H9 (cell line): ENCODE data around the gene ZFYVE27. TPM values are rescaled to one million over a fixed set of nuclear protein-coding genes. Genes with fewer than 3 reads are reported as not detected.

Experiments
- DNase-seq: peaks from one replicate; pipeline ENCODE4 v3.0.0-alpha.2; 2017
- H2AFZ ChIP-seq: one replicate; pipeline ENCODE4 v1.6.1; 2013; ENCODE audit warnings: mild to moderate bottlenecking, low read length, control low read depth, moderate library complexity
- H2AK5ac ChIP-seq: 2 replicates; pipeline ENCODE4 v1.6.1; 2013; ENCODE audit warnings: low read length, control low read depth, mixed read lengths; ENCODE audit not compliant: insufficient read length
- H2BK120ac ChIP-seq: one replicate; pipeline ENCODE4 v1.6.1; 2013; ENCODE audit warnings: low read depth, mild to moderate bottlenecking, low read length, control low read depth, inconsistent platforms; ENCODE audit not compliant: poor library complexity, severe bottlenecking
- H2BK12ac ChIP-seq: 2 replicates; pipeline ENCODE4 v1.6.1; 2013; ENCODE audit warnings: low read length, control low read depth, mixed read lengths, low read depth; ENCODE audit not compliant: insufficient read length
- H2BK15ac ChIP-seq: 2 replicates; pipeline ENCODE4 v1.6.1; 2013; ENCODE audit warnings: low read depth, low read length, control low read depth
- H2BK20ac ChIP-seq: one replicate; pipeline ENCODE4 v1.6.1; 2013; ENCODE audit warnings: low read depth, mild to moderate bottlenecking, low read length, control low read depth, inconsistent platforms; ENCODE audit not compliant: poor library complexity, severe bottlenecking
- H2BK5ac ChIP-seq: 2 replicates; pipeline ENCODE4 v1.6.1; 2013; ENCODE audit warnings: low read length, control low read depth, mixed read lengths; ENCODE audit not compliant: insufficient read length
- H3K14ac ChIP-seq: 2 replicates; pipeline ENCODE4 v1.6.1; 2013; ENCODE audit warnings: low read length, control low read depth; ENCODE audit not compliant: insufficient read depth
- H3K18ac ChIP-seq: 2 replicates; pipeline ENCODE4 v1.6.1; 2013; ENCODE audit warnings: low read depth, mild to moderate bottlenecking, mixed read lengths, low read length, control low read depth; ENCODE audit not compliant: insufficient read length
- H3K23ac ChIP-seq: 2 replicates; pipeline ENCODE4 v1.6.1; 2013; ENCODE audit warnings: low read length, control low read depth, mixed read lengths, low read depth; ENCODE audit not compliant: insufficient read length
- H3K23me2 ChIP-seq: 2 replicates; pipeline ENCODE4 v1.6.1; 2013; ENCODE audit warnings: low read depth, mild to moderate bottlenecking, mixed read lengths, low read length, control low read depth; ENCODE audit not compliant: insufficient read length, poor library complexity, severe bottlenecking
- H3K27ac ChIP-seq: 2 replicates; pipeline ENCODE4 v1.5.1; 2013; ENCODE audit warnings: low read length, control low read depth, mixed read lengths, low read depth; ENCODE audit not compliant: insufficient read length
- H3K27me3 ChIP-seq: 2 replicates; pipeline ENCODE4 v1.6.1; 2013; ENCODE audit warnings: low read length, control low read depth, inconsistent platforms; ENCODE audit not compliant: insufficient read depth
- H3K4ac ChIP-seq: 2 replicates; pipeline ENCODE4 v1.6.1; 2013; ENCODE audit warnings: low read depth, mild to moderate bottlenecking, control low read depth, inconsistent platforms, low read length, moderate library complexity
- H3K4me1 ChIP-seq: 2 replicates; pipeline ENCODE4 v1.6.1; 2013; ENCODE audit warnings: low read length, control low read depth, inconsistent platforms; ENCODE audit not compliant: insufficient read depth
- H3K4me2 ChIP-seq: 2 replicates; pipeline ENCODE4 v1.6.1; 2013; ENCODE audit warnings: low read length, control low read depth, mixed read lengths; ENCODE audit not compliant: insufficient read length, insufficient read depth
- H3K56ac ChIP-seq: 2 replicates; pipeline ENCODE4 v1.6.1; 2013; ENCODE audit warnings: low read depth, mild to moderate bottlenecking, mixed read lengths, low read length, control low read depth; ENCODE audit not compliant: insufficient read length
- H3K79me1 ChIP-seq: 2 replicates; pipeline ENCODE4 v1.6.1; 2013; ENCODE audit warnings: low read depth, mild to moderate bottlenecking, moderate library complexity, low read length, control low read depth, inconsistent platforms; ENCODE audit not compliant: insufficient read depth, poor library complexity, severe bottlenecking
- H3K79me2 ChIP-seq: 2 replicates; pipeline ENCODE4 v1.6.1; 2013; ENCODE audit warnings: low read length, control low read depth, inconsistent platforms; ENCODE audit not compliant: insufficient read depth
- H3K9ac ChIP-seq: 2 replicates; pipeline ENCODE4 v1.6.1; 2013; ENCODE audit warnings: low read length, control low read depth, mixed read lengths; ENCODE audit not compliant: insufficient read length; ENCODE audit errors: extremely low read depth
- H3K9me3 ChIP-seq: one replicate; pipeline ENCODE4 v1.6.1; 2013; ENCODE audit warnings: low read depth, low read length, inconsistent platforms; ENCODE audit not compliant: control insufficient read depth
- H3T11ph ChIP-seq: one replicate; pipeline ENCODE4 v1.6.1; 2013; ENCODE audit warnings: mild to moderate bottlenecking, low read length, control low read depth, inconsistent platforms
- H4K20me1 ChIP-seq: one replicate; pipeline ENCODE4 v1.6.1; 2013; ENCODE audit not compliant: control insufficient read depth, insufficient read length, insufficient read depth
- H4K5ac ChIP-seq: 2 replicates; pipeline ENCODE4 v1.6.1; 2013; ENCODE audit warnings: low read depth, mild to moderate bottlenecking, mixed read lengths, low read length, control low read depth; ENCODE audit not compliant: insufficient read length
- H4K8ac ChIP-seq: replicated peaks from 2 replicates; pipeline ENCODE4 v1.6.1; 2013; ENCODE audit warnings: low read length, control low read depth, mixed read lengths, low read depth; ENCODE audit not compliant: insufficient read length
- H4K91ac ChIP-seq: 2 replicates; pipeline ENCODE4 v1.6.1; 2013; ENCODE audit warnings: low read depth, mild to moderate bottlenecking, moderate library complexity, mixed read lengths, low read length, control low read depth; ENCODE audit not compliant: insufficient read length
- H3K27ac Mint-ChIP-seq, 3 experiments: 2 replicates in 2 of 3; 3 replicates in 1 of 3; pipeline ENCODE4 v1.8.0; 2020 to 2021; ENCODE audit warnings: mixed read lengths in 3 of 3, mild to moderate bottlenecking in 1 of 3, moderate library complexity in 1 of 3
- H3K27me3 Mint-ChIP-seq: 2 replicates; pipeline ENCODE4 v1.8.0; 2021; ENCODE audit warnings: low read depth, mild to moderate bottlenecking, moderate library complexity, mixed read lengths
- H3K36me3 Mint-ChIP-seq, 3 experiments: 2 replicates in 2 of 3; 3 replicates in 1 of 3; pipeline ENCODE4 v1.8.0; 2020 to 2021; ENCODE audit warnings: low read depth in 3 of 3, mixed read lengths in 3 of 3; ENCODE audit not compliant: insufficient read depth in 1 of 3
- H3K4me1 Mint-ChIP-seq, 2 experiments: 2 replicates each; pipeline ENCODE4 v1.8.0; 2020; ENCODE audit warnings: mixed read lengths in 2 of 2
- H3K4me3 Mint-ChIP-seq, 2 experiments: 2 replicates in 1 of 2; 3 replicates in 1 of 2; pipeline ENCODE4 v1.8.0; 2020 to 2021; ENCODE audit warnings: mild to moderate bottlenecking in 2 of 2, mixed read lengths in 2 of 2, moderate library complexity in 1 of 2
- H3K9me3 Mint-ChIP-seq, 2 experiments: 2 replicates in 1 of 2; 3 replicates in 1 of 2; pipeline ENCODE4 v1.8.0; 2020; ENCODE audit warnings: mild to moderate bottlenecking in 2 of 2, mixed read lengths in 2 of 2, moderate library complexity in 1 of 2
- WGBS: extraction: QIAGEN DNeasy Blood & Tissue Kit; methylation state at CpG from one replicate; pipeline ENCODE4 v1.1.7; 2013; ENCODE audit warnings: missing lambda C conversion rate, low lambda C conversion rate, mixed read lengths; ENCODE audit not compliant: insufficient read length; ENCODE audit errors: extremely low coverage; 5-methylcytosine and 5-hydroxymethylcytosine counted together
- total RNA-seq: library from RNA; stranded (reverse); gene quantifications from 2 replicates; pipeline ENCODE4 v1.2.1, GENCODE V29; 2021
- TF ChIP-seq, protein P1 (sequence below): fragments of 200-600 bp; sonication (generic); conservative IDR thresholded peaks from 3 replicates; pipeline ENCODE4 v1.8.0; 2021; ENCODE audit warnings: antibody characterized with exemption, mild to moderate bottlenecking

ZFYVE27 gene
- total RNA-seq, 1 experiment from 2014 or later: 33.2 TPM

DNA sequence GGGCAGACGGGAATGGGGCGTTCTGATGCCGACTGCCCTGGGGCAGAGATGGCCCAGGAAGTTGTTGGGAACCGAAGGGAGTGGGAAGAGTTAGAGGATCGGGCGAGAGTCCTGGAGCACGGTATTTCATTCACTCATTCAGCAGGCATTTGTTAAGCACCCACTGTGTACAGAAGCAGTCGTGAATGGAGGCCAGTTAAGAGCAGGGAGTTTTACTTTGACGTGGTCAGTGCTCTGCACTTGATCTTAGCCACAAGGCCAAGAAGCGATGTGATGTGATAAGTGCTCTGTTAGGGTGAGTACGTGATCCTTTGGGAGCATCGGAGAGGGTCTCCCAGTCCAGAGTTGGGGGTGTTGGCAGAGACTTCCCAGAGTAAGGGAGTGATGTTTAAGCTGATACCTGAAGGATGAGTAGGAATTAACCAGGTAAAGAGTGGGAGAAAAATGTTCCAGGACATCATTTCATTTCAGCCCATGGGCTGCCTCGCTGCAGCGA, 890 bp downstream of the ZFYVE27 start:
- no peak overlapping the region for H4K5ac ChIP-seq
- no peaks in the 10 kb centered on the region for H4K20me1 ChIP-seq
- no peak overlapping the region for H3K27ac ChIP-seq
- no peak overlapping the region for H4K8ac ChIP-seq
- H3K23ac ChIP-seq: no peak overlapping the region
- no peak overlapping the region for H3T11ph ChIP-seq
- no peak overlapping the region for H3K56ac ChIP-seq
- no peak overlapping the region for H2BK12ac ChIP-seq
- H3K4ac ChIP-seq: no peak overlapping the region
- H3K79me1 ChIP-seq: peaks cover 7% of the 10 kb centered on the region
- no CpG with 5 or more reads among the region's 14 CpGs for WGBS
- TF ChIP-seq, protein P1, sequence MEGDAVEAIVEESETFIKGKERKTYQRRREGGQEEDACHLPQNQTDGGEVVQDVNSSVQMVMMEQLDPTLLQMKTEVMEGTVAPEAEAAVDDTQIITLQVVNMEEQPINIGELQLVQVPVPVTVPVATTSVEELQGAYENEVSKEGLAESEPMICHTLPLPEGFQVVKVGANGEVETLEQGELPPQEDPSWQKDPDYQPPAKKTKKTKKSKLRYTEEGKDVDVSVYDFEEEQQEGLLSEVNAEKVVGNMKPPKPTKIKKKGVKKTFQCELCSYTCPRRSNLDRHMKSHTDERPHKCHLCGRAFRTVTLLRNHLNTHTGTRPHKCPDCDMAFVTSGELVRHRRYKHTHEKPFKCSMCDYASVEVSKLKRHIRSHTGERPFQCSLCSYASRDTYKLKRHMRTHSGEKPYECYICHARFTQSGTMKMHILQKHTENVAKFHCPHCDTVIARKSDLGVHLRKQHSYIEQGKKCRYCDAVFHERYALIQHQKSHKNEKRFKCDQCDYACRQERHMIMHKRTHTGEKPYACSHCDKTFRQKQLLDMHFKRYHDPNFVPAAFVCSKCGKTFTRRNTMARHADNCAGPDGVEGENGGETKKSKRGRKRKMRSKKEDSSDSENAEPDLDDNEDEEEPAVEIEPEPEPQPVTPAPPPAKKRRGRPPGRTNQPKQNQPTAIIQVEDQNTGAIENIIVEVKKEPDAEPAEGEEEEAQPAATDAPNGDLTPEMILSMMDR: no peak
- H3K14ac ChIP-seq: peak overlapping the region; percentile 34
- peaks cover 17% of the 10 kb centered on the region; the same call in 1 of the 2 replicates for H3K27me3 ChIP-seq
- Mint-ChIP-seq H3K36me3 (peaks cover 21 to 52% (median 47%) of the 10 kb centered on the region in 3 experiments), H3K4me3 (peak overlapping the region; percentile 81 to 96), H3K4me1 (peaks cover 8 to 9% of the 10 kb centered on the region in 2 experiments), H3K27ac (peak overlapping the region in 2 of 3 experiments; percentile 42 to 63; a peak in 3 of 7 replicates), H3K27me3 (peaks cover 33% of the 10 kb centered on the region), H3K9me3 (peaks cover 15 to 16% of the 10 kb centered on the region in 2 experiments)
- no peaks in the 10 kb centered on the region for H3K4me1 ChIP-seq
- H3K18ac ChIP-seq: no peak overlapping the region
- peaks cover 7% of the 10 kb centered on the region for H3K23me2 ChIP-seq
- no peak overlapping the region for H2BK20ac ChIP-seq
- no peak overlapping the region for H2BK120ac ChIP-seq
- peaks cover 4% of the 10 kb centered on the region for H3K9me3 ChIP-seq
- no peak overlapping the region for H2BK5ac ChIP-seq
- no peak overlapping the region for H2BK15ac ChIP-seq
- peak overlapping the region; percentile 77 for H3K9ac ChIP-seq
- H4K91ac ChIP-seq: no peak overlapping the region
- peaks cover 5% of the 10 kb centered on the region; the same call in 1 of the 2 replicates for H3K79me2 ChIP-seq
- peak overlapping the region; percentile 90 for H3K4me2 ChIP-seq
- DNase-seq: no peak
- no peak overlapping the region for H2AFZ ChIP-seq
- H2AK5ac ChIP-seq: no peak overlapping the region
